HL-60/S4 (cell line): Measurements from ENCODE around the gene SIM1.
"Not testable (repeated sequence)": the region's sequence is repeated elsewhere in the genome, so short reads cannot be mapped to it uniquely, and the experiment has no call there.

ENCODE experiments used
- in situ Hi-C: fragments of 300-500 bp; cut with MboI; formaldehyde crosslinking; loops from 2 replicates; pipeline ENCODE4 v1.14.3; 2022; ENCODE audit warnings: low sequenced_read_pairs

Gene SIM1

DNA sequence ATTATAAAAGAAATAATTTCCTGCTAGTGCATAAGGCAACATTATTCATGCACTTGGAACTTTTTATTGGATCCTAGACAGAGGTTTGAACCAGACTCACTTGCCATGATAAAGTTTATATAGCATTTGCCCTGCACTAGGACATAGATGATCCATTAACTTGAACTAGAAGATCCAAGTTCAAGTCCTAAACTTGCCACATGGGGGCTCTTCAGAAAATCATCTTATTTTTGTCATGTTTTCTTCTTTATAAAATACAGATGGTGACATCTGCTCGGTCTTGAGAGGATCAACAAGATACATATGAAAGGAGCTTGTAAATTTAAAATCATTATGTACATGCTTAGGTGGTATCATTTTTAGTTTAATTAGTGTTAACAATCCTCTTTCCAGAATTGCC is 94.5 kb downstream of the SIM1 start:
- in situ Hi-C loops: no loop called here

DNA sequence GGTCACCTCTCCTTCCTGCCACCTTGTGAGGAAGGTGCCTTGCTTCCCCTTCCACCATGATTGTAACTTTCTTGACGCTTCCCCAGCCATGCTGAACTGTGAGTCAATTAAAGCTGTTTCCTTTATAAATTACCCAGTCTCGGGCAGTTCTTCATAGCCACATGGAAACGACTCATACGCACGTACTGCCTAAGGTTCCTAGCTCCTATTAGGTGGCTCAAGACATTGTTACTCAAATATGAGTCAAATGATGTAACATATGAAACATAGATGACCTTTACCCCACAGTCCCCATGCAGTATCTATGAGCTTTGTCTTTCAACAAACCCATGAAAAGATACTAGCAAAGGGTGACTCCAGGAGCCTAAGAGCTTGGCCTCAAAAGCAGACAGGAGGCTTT is 98.3 kb downstream of the SIM1 start:
- in situ Hi-C loops: no loop called here

DNA sequence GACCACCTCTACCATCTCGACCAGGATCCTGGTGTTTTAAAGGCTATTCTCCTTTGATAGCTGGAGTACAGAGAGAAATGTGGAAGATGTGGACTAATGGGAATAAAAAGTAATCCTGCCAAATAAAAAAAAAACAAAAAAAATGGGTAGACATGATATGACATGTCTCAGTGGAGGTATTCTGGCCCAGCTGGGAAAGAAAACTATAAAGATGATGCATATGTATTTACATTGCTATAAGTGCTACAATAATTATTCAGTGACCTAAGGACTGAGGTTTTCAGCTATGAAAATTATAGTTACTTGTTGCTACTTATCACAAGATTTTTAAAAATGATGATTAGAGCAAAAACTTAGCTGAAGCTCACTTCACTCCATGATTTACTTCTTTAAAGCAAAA is 101.1 kb downstream of the SIM1 start:
- in situ Hi-C loops: no loop called here

DNA sequence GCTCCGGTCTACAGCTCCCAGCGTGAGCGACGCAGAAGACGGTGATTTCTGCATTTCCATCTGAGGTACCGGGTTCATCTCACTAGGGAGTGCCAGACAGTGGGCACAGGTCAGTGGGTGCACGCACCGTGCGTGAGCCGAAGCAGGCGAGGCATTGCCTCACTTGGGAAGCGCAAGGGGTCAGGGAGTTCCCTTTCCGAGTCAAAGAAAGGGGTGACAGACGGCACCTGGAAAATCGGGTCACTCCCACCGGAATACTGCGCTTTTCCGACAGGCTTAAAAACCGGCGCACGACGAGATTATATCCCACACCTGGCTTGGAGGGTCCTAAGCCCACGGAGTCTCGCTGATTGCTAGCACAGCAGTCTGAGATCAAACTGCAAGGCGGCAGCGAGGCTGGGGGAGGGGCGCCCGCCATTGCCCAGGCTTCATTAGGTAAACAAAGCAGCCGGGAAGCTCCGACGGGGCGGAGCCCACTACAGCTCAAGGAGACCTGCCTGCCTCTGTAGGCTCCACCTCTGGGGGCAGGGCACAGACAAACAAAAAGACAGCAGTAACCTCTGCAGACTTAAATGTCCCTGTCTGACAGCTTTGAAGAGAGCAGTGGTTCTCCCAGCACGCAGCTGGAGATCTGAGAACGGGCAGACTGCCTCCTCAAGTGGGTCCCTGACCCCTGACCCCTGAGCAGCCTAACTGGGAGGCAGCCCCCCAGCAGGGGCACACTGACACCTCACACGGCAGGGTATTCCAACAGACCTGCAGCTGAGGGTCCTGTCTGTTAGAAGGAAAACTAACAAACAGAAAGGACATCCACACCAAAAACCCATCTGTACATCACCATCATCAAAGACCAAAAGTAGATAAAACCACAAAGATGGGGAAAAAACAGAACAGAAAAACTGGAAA is 109.7 kb downstream of the SIM1 start:
- in situ Hi-C loops: not testable (repeated sequence)

- in situ Hi-C loops: no loop called here
Observed at GRCh38 chr6:100353276-100354015, 111.3 kb downstream of the SIM1 start.

- in situ Hi-C loops: no loop called here
Observed at GRCh38 chr6:100350139-100350538, 114.6 kb downstream of the SIM1 start.

- in situ Hi-C loops: no loop called here
Observed at GRCh38 chr6:100349366-100349765, 115.4 kb downstream of the SIM1 start.

DNA sequence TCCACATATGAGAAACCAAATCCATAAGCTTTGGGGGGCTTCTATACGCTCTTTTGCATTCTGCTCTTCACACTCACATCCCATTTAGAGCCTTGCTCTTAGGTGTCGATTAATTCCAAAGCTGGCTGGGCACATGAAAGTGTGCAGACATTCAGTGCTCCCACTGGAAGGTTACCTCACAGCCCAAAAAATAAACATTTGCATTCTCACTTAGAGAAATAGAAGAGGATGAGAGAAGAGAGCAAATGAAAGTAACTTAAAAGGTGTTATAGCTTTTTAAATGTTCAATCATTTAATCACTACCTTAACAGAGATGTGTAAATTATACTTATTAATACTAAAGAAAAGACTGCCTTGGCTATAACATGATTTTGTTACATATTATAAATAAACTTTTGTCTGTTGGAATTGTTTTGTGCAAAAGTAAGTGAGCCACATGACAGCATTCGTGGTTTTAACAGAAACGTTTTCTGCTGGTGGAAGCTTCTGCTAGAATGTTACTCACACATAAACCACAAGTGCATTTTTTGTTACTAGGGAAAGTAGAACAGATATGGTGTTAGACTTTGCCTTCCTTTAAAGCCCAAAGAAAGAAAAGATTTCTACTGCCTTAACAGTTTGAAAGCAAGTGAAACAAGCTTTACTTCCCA is 116.7 kb downstream of the SIM1 start:
- in situ Hi-C loops: no loop called here

DNA sequence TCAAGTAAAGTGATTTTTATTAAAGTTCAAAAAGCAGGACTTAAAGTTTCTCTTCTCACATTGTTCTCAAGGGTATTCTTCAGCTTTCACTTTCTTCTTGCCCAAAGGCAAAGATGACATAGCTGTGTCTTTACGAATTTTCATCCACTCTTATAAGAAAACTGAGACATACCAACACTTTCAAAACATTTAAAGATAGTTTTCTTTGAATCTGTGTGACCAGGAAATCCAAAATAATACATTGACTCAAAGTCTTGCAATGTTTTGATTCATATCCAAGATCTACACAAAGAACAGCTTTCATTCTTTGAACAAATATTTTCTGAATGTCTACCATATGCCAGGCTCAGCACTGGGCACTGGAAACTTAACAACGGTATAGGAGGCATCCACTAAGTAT is 117.9 kb downstream of the SIM1 start:
- in situ Hi-C loops: no loop called here

GRCh38 chr6:100346203-100346602 is 118.5 kb downstream of the SIM1 start:
- in situ Hi-C loops: no loop called here

GRCh38 chr6:100344761-100345160 is 120.0 kb downstream of the SIM1 start:
- in situ Hi-C loops: no loop called here

DNA sequence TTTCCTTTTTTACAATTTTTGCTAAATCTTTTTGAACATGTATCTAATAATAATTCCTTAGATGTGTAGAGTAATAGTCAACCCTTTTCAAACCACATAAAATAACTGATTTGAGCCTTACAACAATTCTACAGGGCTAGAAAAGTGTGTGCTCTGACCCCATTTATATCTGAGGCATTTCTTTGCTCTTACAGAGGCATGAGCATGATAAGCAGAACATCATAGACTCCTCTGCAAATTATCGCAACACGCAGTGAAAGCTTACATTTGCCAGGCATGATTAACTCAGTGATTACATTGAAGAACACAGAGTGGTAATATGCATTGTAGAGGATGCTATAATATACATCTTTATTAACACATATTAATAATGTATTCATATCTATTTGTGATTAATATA is 120.4 kb downstream of the SIM1 start:
- in situ Hi-C loops: no loop called here

- in situ Hi-C loops: no loop called here
Observed at GRCh38 chr6:100343316-100344077, 121.2 kb downstream of the SIM1 start.

- in situ Hi-C loops: no loop called here
Observed at GRCh38 chr6:100342830-100343229, 121.9 kb downstream of the SIM1 start.

GRCh38 chr6:100339574-100340255 is 125.0 kb downstream of the SIM1 start:
- in situ Hi-C loops: no loop called here

DNA sequence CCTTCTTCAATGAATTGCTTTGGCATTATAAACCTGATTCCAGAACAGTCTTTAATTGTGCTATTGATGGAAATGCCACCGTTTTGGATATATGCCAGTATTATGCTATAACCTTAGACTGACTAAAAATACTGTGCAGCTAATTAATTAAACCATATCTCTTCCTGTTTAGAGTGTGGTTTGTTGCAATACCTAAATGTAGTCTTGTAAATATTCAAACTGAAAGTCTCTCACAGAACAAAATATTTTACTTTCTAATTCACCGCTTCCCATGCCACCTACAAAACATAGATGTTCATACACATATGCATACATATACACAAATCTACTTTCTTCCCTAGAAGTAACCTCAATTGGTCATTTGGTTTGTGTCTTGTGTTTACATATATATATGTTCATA is 126.6 kb downstream of the SIM1 start:
- in situ Hi-C loops: no loop called here

DNA sequence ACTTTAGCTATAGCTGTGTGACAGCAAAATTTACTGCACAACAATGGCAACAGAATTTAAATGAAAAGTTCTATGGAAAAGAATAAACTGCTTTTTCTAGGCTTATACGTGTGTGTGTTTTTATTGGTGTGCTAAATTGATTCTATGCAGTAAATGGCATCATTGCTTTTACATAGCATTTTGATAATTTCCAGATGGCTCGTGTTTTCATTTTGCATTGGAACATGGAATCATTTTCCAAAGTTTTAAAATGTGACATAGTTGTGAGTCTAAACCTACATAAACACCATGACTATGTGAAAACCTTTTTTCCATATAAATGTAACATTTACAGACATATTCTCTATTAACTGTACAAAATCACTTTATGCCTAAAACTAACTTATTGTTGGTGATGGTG is 127.8 kb downstream of the SIM1 start:
- in situ Hi-C loops: no loop called here

DNA sequence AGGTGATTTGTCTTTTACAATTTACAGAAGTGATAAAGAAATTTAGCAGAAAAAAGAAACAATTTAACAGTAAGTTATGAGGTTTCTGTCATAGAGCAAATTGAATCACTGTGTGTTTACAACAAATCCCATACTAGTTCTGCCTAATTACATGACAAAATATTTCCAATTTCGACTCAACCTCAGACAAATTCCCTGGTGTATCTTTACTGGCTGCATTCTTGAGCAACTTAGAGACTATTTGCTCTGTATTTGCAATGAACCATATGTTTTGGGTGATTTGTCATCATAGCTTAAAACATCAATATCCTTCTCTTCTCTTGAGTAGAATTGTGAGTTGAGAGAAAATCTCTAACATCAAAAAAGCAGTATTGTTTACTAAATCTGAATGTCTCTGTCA is 128.7 kb downstream of the SIM1 start:
- in situ Hi-C loops: no loop called here
